Thyroid gland (tissue), 4 donors: ENCODE results near the gene EIF3K.

Experiments
- POLR2A ChIP-seq, 2 donors: fragments of 450-650 bp; IDR thresholded peaks; one replicate each; pipeline ENCODE4 v1.6.1; 2017; ENCODE audit warnings: antibody characterized with exemption in 2 of 2, mild to moderate bottlenecking in 2 of 2, moderate library complexity in 1 of 2
- TF ChIP-seq, protein P1 (sequence below), 6 experiments: fragments of 200-600 bp in 3 of 6; fragments of 450-650 bp in 3 of 6; sonication (generic) in 3 of 6; IDR thresholded peaks; one replicate each; pipeline ENCODE4 v1.5.1; 2016 to 2019; ENCODE audit warnings: antibody characterized with exemption in 6 of 6, mild to moderate bottlenecking in 2 of 6, inconsistent platforms in 1 of 6, moderate library complexity in 1 of 6

DNA sequence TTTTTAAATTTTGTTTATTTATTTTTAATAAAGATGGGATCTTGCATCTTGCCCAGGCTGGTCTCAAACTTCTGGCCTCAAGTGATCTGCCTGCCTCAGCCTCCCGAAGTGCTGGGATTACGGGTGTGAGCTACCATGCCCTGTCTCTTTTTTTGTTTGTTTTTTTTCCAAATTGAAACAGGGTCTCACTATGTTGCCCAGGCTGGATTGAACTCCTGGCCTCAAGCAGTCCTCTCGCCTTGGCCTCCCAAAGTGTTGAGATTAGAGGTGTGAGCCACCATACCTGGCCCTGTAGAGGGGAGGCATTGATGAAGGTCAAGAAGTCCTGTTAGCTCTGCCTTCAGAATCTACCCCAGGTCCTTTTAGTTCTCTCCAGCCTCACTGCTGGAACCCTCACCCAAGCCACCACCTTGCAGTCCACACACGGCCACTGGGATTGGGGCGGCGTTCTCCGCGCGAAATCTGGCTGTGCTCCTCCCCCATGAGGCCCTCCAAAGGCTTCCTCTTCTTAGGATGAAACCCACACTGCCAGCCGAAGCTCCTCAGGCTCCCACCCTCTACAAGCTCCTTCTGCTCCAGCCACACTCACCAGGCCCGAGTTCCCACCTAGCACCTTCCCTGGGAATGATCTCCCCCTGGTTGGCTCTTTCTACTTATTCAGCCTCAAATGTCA lies 63.3 kb downstream of the EIF3K start:
- TF ChIP-seq, protein P1, sequence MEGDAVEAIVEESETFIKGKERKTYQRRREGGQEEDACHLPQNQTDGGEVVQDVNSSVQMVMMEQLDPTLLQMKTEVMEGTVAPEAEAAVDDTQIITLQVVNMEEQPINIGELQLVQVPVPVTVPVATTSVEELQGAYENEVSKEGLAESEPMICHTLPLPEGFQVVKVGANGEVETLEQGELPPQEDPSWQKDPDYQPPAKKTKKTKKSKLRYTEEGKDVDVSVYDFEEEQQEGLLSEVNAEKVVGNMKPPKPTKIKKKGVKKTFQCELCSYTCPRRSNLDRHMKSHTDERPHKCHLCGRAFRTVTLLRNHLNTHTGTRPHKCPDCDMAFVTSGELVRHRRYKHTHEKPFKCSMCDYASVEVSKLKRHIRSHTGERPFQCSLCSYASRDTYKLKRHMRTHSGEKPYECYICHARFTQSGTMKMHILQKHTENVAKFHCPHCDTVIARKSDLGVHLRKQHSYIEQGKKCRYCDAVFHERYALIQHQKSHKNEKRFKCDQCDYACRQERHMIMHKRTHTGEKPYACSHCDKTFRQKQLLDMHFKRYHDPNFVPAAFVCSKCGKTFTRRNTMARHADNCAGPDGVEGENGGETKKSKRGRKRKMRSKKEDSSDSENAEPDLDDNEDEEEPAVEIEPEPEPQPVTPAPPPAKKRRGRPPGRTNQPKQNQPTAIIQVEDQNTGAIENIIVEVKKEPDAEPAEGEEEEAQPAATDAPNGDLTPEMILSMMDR (IDR thresholded peaks at IDR 0.05), result no peak
- no peak for TF ChIP-seq POLR2A (IDR thresholded peaks at IDR 0.05)
